Suprapubic skin (tissue), 4 donors: Measurements from ENCODE around the gene REEP2.
"Not testable (repeated sequence)": the region's sequence is repeated elsewhere in the genome, so short reads cannot be mapped to it uniquely, and the experiment has no call there.

Experiments used
- POLR2A ChIP-seq, 2 donors: fragments of 450-650 bp; IDR thresholded peaks; one replicate each; pipeline ENCODE4 v1.6.1; 2017; ENCODE audit warnings: antibody characterized with exemption in 2 of 2, mild to moderate bottlenecking in 2 of 2, moderate library complexity in 2 of 2
- POLR2AphosphoS5 ChIP-seq, 3 donors: sonication (generic); formaldehyde crosslinking; IDR thresholded peaks; one replicate each; pipeline ENCODE4 v1.6.1; 2017; ENCODE audit warnings: antibody characterized with exemption in 3 of 3
- TF ChIP-seq, protein P1 (sequence below), 2 donors: fragments of 200-600 bp in 1 of 2; fragments of 450-650 bp in 1 of 2; sonication (generic) in 1 of 2; IDR thresholded peaks; one replicate each; pipeline ENCODE4 v1.5.1; 2016 to 2019; ENCODE audit warnings: antibody characterized with exemption in 2 of 2, mild to moderate bottlenecking in 1 of 2, moderate library complexity in 1 of 2

DNA sequence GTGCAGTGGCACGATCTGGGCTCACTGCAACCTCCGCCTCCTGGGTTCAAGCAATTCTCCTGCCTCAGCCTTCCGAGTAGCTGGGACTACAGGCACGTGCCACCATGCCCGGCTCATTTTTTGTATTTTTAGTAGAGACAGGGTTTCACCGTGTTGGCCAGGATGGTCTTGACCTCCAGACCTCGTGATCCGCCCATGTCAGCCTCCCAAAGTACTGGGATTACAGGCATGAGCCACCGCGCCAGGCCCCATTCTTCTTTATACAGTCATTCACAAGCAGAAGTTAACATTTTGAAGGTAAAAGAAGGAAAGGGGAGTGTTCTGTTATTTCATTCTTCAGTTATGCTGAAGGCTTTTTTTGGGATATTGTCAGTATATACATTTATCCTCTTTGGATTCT, 48.9 kb upstream of the REEP2 start:
- TF ChIP-seq POLR2AphosphoS5, POLR2A (IDR thresholded peaks at IDR 0.05): not testable (repeated sequence)
- TF ChIP-seq, protein P1, sequence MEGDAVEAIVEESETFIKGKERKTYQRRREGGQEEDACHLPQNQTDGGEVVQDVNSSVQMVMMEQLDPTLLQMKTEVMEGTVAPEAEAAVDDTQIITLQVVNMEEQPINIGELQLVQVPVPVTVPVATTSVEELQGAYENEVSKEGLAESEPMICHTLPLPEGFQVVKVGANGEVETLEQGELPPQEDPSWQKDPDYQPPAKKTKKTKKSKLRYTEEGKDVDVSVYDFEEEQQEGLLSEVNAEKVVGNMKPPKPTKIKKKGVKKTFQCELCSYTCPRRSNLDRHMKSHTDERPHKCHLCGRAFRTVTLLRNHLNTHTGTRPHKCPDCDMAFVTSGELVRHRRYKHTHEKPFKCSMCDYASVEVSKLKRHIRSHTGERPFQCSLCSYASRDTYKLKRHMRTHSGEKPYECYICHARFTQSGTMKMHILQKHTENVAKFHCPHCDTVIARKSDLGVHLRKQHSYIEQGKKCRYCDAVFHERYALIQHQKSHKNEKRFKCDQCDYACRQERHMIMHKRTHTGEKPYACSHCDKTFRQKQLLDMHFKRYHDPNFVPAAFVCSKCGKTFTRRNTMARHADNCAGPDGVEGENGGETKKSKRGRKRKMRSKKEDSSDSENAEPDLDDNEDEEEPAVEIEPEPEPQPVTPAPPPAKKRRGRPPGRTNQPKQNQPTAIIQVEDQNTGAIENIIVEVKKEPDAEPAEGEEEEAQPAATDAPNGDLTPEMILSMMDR (IDR thresholded peaks at IDR 0.05) = not testable (repeated sequence)
